Stimulated activated CD4-positive, alpha-beta T cell treated with anti-CD3 and anti-CD28 coated beads, TNF-alpha, amount 100 ng/mL, for 4 hours (primary cell): ENCODE data around the gene MMEL1.

Source experiments
- DNase-seq, 3 experiments: peaks; one replicate each; pipeline ENCODE4 v3.0.0-alpha.2; 2020; ENCODE audit warnings: low read depth in 3 of 3

MMEL1 gene

DNA sequence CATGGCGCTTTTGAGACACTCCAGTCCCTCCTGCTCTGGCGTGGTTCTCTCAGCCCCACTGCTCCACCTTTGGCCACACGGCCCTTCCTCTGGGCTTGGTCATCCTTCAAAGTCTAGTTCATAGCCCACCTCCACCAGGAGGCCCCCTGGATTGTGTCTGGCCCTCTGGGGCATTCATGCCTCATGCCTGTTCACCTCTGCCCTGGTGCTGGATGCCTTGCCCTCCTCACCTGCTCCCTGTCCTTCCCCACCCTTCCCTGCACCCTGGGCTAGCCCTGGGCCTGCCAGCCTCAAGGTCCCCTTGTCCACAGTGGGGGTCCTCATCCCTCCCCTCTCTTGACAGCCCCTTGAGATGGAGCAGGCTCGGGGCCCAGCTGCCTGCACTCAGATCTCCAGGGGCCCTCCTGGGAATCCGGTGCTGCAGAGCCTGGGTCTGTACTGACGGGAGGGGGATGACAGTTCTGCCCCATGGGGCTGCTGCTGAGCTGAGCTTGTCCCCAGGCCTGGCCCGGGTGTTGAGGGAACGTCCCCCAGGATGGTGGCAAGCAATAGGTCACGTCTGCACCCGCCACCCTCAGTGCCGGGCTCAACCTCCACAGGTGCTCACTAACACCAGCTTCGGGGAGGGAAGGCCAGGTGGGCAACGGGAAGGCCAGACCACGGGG, 27.8 kb downstream of the MMEL1 start:
- no peak for DNase-seq

DNA sequence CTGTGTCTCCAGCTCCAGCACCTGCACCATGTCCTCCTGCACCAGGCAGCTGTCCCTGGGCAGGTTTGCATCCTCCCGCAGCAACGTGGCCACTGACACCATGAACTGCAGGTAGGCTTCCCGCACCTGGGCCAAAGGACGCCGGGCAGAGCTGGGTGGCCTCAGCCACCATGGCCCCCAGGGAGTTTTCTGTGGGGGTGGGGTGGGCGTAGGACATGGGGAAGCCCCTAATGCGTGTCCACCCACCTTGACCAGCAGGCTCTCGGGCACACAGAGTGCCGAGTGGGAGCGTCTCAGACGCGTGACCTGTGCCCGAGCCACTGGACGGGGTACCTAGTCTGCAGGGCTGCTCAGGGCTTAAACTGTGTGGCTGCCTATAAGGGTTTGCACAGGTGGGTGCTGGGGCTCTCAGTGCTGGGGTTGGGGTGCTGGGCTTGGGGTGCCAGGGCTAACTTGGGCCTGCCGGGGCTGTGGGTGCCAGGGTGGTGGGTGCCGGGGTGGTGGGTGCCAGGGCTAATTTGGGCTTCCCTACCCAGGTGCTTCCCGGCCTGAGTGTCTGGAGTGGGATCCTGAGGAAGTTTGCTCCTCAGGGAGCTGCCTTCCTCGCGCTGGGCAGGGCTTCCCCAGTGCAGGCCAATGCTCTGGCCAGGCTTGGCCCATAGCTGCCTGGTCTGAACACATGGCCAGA, 28.5 kb downstream of the MMEL1 start:
- DNase-seq: no peak

DNA sequence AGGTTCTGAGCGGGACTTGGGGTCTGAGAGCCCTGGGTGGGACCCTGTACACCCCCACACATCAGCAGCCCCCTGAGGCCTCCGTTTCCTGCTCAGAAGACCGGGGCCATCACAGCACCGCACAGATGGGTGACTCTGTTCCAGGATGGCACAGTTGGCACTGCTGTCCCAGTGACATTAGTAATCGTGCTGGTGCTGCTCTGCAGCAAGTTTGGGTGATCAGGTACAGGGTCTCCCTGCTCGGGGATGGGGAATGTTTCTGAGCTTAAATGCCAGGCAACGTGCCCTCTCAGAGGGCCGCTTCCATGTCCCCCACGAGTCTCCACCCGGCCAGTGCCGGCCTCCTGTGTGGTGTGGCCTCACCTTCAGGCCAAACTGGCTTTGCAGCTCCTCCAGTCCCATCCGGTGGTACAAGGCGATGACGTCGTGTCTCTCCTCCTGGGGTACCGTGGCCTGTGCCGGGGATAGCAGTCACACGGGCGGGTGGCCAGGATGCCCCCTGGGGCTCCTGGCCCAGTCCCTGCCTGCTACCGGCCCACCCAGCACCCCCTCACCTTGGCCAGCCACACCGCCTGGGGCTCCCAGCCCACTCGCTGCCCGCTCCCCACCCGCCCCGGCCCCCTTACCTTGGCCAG, 29.2 kb downstream of the MMEL1 start:
- no peak for DNase-seq

DNA sequence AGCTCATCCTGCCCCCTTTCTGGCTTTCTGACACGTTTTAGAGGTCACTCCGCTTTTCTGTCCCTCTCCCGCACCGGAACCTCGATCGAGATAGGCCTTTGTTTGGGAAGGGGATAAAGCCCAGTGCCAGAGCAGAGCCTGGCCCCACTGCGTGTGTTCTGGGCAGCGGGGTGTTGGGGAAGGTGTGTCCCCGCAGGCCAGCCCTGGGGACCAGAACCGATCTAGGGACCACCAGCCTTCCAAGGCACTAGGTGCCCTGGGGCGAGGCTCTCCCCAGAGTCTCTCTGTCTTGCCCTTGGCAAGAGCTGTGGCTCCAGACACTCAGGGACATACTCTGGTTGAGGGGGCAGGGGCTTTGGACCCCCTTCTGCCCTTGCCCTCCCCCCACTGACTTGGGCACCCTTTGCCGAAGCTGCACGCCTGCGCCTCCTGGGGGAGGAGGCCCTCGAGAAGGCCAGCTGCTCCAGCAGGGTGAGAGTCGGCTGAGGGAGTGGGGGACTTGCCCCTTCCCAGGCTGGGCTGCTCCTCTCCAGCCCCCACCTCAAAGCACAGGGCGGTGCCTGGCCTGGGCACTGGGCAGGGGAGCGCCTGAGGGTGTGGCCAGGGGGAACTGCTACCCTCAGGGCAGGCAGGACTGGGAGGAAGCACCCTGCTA, 29.8 kb downstream of the MMEL1 start:
- DNase-seq: no peak

DNA sequence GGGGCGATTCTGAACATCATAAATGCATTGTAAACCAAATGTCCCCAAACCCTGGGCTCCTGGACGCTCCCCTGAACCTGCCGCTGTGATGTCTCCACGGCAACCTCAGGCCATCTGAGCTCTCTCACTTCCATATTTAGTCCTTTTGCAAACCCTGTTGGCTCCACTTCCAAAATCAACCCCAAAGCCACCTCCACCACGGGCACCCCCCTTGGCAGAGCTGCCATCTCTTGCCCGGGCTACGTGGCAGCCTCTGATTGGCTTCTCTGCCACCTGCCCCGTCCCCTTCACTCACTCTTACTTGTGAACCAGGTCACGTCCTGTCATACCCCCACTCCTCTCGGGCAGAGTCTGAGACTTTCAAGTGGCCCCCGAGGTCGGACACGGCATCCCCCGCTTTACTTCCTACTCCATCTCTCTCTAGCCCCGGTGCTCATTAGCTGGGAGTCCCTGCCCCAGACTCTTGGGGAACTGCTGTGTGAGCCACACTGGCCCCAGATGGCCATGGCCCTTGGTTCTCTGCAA, 30.4 kb downstream of the MMEL1 start:
- no peak for DNase-seq

DNA sequence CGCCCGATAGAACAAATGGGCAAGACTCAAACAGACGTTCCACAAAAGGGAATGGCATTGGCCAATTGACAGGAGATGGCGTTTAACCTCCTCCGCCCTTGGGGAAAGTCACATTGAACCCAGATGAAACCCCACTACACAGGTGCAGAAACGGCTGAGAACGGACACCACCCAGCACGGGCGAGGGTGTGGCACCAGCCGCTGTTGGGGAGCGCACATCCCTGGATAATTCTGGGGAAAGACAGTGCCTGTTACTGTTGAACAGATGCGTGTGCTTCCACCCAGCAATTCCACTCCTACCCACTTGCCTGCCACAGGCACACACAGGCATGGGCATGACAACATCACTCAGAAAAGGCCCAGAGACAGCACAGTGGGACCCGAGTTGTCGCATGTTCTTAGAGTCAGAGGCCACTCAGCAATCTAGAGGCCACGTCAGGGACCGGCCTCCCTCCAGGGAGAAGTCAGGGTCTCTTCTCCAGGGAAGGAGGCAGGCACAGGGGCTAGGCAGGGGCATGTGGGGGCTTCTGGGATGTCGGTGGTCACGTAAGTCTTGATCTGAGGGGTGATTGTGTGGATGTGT, 31.0 kb downstream of the MMEL1 start:
- no peak for DNase-seq

DNA sequence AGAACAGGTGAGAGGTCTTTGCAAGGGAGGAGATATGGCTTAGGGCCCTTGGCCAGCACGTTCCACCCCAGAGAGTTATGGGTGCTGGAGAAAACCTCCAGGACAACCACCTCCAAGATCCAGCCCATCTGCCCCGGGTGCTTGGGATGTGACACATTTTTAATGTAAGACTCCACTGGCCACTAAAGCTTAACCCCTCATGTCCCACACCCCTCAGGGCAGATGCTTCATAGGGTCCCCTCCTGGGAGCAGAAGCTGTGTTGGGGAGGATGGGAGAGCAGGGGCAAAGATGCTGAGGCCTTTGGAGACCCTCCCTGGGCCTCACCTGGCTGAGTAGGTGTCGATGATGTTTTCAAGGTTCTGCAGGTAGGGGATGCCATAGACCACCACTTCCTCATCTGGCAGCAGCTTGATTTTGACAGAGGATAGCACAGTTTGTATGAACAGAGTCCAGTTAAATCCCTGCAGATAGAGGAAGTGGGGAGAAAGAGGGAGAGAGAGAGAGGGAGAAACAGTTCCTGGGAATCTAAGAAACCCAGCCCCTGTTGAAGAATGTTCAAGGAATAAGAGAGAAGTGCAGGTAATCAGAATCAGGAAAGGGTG, 34.4 kb downstream of the MMEL1 start:
- no peak for DNase-seq

DNA sequence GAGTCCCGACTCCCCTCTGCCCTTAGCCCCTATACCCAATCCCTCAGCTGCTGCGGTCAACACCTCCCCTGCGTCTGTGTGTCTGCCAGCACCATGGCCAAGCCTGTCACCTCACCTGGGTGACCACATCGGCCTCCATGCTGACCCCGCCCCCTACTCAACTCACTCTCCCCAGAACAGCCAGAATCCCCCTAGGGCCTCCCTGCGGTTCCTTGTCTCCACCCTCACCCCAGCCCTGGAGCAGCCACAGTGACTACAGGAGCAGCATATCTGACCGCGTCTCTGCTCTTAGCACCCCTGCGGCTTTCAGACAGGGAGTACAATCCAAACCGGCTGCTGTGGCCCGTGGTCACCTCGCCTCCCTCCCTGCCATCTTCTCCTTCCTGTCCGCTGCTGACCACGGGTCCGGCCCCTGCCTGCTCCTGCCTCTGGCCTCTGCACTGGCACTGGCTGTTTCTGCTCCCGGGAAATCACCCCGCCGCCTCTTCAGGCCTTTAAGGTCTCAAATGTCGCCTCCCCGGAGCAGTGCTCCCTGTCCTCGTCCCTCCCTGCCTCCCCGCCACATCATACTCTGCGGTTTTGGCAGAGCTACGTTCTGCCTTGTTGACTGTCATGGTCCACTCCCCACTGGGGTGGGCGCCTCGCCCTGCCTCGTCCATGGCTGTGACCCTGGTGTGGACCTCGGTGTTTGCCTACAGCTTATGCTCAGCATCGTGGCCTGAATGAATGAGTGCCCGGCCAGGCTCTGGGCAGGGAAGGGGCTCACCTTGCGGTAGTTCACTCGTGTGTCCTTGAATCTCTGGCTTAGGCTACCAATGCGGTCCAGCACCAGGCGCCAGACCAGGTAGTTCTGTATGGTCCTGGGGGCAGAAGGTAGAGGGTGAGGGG, 35.1 kb downstream of the MMEL1 start:
- no peak for DNase-seq

DNA sequence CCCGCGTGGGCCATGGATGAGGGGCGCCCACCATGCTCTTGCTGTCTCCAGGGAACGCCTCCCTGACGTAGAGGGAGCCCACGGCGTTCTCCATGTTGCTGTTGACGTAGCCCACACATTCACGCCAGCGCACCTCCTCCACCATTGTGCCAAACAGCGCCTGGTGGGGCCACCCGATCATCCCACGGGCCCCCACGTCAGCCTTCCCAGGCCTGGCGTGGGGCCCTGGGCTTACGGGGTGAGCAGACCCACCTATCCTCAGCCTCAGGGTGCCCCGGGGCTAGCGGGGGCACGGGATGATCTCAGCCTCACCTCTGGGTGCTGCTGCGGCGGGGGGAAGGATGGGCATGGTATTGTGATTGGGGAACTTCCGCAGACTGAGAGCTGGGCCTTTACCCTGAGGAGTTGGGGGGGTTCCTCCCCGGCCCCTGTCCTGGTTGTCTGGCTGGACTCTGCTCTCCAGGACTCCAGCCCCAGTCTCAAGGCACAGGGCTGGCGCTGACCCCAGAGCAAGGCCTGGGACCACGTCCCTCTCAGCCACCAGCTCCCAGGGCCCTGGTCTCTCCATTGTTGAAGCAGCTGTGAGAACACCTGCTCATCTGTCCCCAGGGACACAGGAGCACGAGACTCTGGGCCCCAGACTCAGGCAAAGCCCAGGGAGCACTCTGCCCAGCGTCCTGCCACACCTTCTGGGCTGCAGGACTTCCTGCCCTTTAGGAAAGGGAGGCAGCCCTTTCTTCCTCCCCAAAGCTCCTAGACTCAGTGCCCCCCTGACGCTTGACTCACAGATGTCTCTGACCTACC, 36.1 kb downstream of the MMEL1 start:
- DNase-seq: no peak

DNA sequence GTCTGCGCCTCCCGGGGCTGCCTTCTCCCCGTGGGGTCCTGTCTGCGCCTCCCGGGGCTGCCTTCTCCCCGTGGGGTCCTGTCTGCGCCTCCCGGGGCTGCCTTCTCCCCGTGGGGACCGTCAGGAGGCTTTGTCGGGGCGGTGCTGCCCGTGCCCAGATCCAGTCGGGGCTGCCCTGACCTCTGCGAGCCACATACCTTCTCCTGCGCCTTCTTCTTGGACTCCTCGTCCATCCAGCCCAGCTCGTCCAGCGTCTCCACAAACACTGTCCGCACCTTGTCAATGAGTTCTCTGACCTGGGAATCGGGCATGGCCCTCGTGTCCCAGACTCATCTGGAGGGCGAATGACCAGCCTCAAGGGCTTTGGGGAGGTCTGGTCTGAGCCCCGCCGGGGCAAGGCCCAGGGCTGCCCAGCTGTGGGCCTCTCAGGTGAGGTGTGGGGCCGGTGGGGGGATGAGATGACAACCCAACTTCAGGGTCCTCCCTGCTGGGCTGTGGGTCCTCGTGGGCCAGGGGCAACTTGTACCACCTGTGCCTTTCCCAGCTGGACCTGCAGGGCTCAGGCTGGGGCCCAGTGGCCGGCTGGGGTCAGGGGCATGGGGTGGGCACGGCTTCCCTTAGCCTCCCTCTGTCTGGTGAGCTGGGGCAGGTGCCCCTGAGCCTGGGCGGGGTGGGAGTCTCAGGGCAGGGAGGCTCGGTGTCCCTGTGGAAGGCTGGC, 36.8 kb downstream of the MMEL1 start:
- no peak for DNase-seq

DNA sequence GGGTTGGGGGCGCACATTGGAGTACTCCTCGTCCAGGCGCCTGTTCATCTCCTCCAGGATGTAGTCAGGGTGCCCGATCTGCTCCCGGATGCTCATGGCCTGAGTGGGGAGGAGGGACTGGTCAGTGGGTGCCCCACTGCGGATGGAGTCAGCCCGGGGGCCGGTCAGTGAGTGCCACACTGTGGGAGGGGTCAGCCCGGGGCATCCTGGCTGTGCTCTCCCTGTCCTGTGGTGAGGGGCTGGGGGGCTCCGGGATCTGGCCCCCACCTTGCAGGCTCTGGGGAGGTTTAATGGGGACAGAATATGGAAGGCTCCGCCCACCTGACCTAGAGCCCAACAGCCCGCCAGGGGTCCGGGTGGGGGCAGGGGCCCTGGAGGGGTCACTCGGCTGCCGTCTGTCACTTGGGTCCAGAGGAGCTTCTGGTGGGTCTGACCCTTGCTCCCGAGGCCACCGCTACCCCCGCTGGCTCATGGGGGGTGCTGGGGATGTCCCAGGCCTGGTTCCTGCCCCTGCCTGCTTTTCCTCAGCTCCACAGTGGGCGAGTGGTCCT, 37.5 kb downstream of the MMEL1 start:
- no peak for DNase-seq

DNA sequence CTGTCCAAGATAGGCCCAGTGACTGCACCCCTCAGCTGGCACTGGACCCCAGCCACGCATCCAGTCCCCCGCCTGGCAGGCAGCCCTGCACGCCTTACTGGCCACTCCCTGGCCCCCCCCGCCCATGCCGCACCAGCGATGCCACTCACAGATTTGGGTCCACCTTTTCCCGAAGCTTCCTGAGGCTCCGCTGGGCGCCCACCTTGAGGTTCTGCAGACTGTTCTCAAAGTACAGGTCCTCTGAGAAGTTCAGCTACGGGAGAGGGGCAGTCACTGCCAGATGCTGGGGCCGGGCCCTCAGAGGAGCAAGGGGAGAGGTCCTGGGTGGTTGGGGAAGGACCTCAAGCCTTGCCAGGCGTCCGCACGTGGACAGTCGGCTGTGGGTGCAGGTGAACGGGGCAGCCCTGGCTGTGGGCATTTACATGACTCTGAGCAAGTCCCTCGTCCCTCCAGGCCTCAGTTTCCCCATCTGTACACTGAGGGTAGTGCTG, 38.1 kb downstream of the MMEL1 start:
- DNase-seq: no peak

DNA sequence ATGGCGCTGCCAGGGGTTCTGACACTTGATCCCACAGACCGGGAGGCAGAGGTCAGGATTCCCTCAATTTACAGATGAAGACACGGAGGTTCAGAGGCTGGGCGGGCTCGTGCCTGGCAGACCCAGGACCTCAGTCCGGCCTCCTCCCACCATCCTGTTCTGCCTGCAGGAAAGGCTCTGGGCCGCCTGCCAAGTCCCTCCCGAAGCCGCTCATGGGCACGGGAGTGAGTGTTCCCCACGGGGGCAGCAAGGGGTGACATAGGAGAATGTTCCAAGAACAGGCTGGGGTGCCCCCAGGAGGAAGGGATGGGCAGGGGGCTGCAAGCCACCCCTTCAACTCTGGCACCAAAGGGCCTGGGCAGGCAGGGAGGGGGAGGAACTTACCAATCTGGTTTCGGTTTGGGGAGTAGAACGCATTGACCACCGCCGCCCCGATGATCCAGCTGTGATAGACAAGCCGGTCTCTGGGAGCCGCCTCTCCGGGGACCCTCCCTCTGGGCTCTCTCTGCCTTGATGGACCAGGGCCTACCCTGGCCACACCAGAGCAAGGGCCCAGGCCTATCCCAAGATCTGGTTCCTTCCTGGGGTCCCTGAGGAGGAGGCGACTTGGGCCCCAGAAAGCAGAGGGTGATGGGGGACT, 38.7 kb downstream of the MMEL1 start:
- no peak for DNase-seq

DNA sequence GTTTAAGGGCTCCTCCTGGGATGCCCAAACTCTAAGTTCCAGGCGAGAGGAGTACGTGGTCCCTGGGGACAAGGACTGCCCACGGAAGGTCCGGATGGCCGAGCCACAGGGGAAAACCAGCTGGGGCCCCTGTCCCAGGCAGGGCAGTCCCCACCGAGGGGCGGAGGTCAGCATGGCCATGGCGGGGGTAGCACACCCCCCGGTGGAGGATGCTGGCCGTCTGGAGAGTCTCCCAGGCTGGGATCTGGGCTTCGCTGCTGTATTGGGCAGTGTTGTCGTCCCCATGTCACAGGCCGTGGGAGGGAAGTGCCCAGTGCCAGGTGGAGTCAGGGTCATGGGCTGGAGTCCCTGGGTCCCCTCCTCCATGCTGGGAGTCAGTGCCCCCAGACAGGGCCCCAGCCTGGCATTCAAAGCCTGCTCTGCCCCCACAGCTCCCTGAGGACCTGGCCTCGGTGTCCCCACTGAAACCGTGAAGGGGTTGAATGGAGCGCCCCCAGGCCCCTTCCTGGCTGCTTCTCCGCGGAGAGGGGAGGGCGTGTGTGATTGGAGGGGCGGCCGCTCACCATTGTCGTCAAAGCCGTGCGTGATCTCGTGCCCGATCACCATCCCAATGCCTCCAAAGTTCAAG, 39.5 kb downstream of the MMEL1 start:
- no peak for DNase-seq

DNA sequence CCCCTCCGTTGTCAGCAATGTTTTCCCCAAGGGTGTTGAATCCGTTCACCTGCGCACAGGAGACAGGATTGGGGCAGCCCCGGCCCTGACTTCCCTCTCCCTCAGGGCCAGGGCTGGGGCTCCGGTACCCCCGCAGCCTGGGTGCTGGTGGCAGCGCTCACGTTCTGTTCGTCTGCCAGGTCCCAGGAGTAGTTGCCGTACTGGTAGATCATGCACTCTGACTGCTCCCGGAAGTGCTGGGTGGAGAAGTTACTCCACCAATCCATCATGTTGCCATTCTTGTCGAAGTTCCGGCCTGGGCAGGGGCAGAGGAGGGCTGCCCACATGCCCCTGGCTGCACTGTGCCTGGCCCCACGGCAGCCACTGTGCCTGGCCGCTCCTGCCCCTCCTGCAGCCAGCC, 40.1 kb downstream of the MMEL1 start:
- no peak for DNase-seq

DNA sequence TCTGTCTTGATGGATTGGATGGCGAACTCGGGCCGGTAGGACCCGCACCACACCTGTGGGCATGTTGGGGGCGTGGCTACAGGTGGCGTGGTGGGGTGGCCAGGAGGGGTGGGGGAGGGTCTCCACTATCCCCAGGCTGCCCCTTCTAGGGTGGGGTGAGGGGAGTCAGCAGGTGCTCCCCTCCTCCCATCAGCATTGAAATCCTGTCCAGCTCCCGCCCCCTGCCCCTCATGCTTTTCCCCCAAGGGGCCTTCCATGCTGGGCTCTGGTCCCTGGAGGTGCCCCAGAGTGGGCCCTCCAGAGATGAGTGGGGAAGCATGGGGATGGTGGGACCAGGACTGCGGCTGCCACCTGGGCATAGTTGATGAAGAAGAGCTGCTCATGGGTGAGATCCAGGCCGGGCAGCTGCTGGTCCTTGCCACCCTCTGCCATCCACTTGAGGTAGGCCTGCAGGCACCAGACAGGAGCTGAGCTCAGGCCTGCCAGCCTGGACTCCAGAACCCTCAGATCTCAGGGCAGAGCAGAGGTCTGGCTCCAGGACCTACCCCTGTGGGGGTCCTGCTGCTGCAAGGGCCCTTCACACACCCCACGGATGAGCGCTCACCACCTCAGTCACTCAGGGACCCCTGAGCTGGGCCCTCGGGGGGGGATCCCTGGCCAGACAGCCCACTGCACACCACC, 41.1 kb downstream of the MMEL1 start:
- no peak for DNase-seq

DNA sequence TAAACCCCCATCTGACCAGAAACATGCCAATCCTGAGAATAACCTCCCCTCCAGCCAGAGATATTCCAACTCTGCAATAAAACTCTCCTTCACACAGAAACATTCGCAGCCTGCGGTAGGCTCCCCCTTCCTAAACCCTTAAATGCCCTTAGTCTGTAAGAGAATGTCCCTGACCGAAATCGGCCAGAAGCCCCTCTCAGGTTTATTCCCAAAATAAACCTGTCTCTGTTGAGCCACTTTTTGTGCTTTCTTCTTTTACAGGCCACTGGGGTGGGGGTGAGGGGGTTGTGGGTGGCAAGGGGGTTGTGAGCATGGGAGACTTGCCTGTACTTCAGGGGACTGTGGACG, 41.6 kb downstream of the MMEL1 start:
- no peak for DNase-seq
